RWPE1 (cell line): ENCODE results near the gene IFITM10.

ENCODE experiments used
- CTCF ChIA-PET: fragments of 350-600 bp; sonication (Branson Sonifier 250); formaldehyde crosslinking; extraction: SDS; loops from one replicate; lab custom pipeline; 2021; lab: Yijun Ruan, JAX
- POLR2A ChIA-PET: fragments of 400-600 bp; formaldehyde crosslinking; extraction: SDS; loops from one replicate; lab custom pipeline; 2020; ENCODE audit warnings: antibody characterized with exemption; ENCODE audit not compliant: low non-redundant PET; lab: Yijun Ruan, JAX
- DNase-seq: peaks from one replicate; pipeline ENCODE4 v3.0.0; 2012; ENCODE audit warnings: low spot score
- H3K27ac ChIP-seq: fragments of 450-650 bp; 2 replicates; pipeline ENCODE4 v1.5.1; 2017
- CTCF ChIP-seq: fragments of 450-650 bp; conservative IDR thresholded peaks from 2 replicates; pipeline ENCODE4 v1.5.1; 2017; ENCODE audit warnings: low read depth, mild to moderate bottlenecking

The IFITM10 gene

DNA sequence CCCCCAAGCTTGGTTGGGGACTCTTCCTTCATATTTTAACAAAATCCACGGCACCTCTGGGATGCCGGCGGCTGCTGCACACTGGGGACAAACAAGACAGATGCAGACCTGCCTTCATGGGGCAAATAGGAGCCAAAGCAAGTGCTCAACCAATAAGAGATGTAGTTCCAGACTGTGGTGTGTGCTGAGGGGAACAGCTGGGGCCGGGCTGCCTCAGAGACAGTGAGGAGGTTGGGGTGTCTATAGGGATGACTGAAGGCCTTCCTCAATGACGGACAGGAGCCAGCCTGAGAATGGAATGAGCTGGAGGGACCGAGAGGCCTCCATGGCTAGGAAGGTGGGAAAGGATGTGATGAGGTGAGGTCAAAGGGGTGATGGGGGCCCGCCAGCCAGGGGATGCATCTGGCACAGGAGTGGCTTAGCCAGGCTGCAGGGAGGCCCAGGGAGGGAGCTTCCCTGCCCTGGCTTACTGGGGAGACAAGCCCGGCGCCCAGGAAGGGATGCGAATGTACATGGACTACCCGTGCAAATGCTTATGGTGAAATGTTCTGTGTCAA is 23.7 kb upstream of the IFITM10 start:
- peak overlapping the region; percentile 94 for H3K27ac ChIP-seq
- no peak for TF ChIP-seq CTCF
- ChIA-PET CTCF (interaction anchor here (0.6 kb wide), 1 partner anchor 53 kb away, joined by 3 read pairs; no protein-coding TSS in a partner anchor), POLR2A (no interaction called here)
- no peak for DNase-seq

- DNase-seq = no peak
- H3K27ac ChIP-seq = peak overlapping the region; percentile 94
- CTCF ChIA-PET = interaction anchor here (0.6 to 0.8 kb wide), 4 partner anchors 43 to 759 kb away, joined by 3 to 5 read pairs (median 4); no protein-coding TSS in a partner anchor
- no peak for TF ChIP-seq CTCF
- POLR2A ChIA-PET = no interaction called here
Observed at GRCh38 chr11:1773131-1773993, 23.0 kb upstream of the IFITM10 start.

GRCh38 chr11:1772270-1773130 is 22.1 kb upstream of the IFITM10 start:
- peak overlapping the region; percentile 94 for H3K27ac ChIP-seq
- TF ChIP-seq CTCF = no peak
- CTCF ChIA-PET = interaction anchor here (0.6 to 1.8 kb wide), 4 partner anchors 44 to 759 kb away, joined by 3 to 7 read pairs (median 4); no protein-coding TSS in a partner anchor
- POLR2A ChIA-PET = no interaction called here
- peak; percentile 93 for DNase-seq

DNA sequence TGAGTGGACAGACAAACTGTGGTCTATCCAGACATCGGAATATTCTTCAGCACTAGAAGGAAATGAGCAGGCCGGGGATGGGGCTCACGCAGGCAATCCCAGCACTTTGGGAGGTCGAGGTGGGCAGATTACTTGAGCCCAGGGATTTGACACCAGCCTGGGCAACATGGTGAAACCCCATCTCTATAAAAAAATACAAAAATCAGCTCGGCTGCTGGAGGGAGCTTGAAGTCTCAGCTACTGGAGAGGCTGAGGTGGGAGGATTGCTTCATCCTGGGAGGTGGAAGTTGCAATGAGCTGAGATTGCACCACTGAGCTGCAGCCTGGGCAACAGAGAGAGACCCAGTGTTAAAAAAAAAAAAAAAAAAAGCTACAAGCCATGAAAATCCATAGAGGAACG is 21.3 kb upstream of the IFITM10 start:
- POLR2A ChIA-PET = no interaction called here
- no peak for TF ChIP-seq CTCF
- CTCF ChIA-PET = interaction anchor here (1.8 kb wide), 1 partner anchor 61 kb away, joined by 7 read pairs; no protein-coding TSS in a partner anchor
- no peak for DNase-seq
- H3K27ac ChIP-seq = peak overlapping the region; percentile 94

GRCh38 chr11:1771273-1771672 is 20.9 kb upstream of the IFITM10 start:
- CTCF ChIA-PET = interaction anchor here (1.8 kb wide), 1 partner anchor 61 kb away, joined by 7 read pairs; no protein-coding TSS in a partner anchor
- H3K27ac ChIP-seq = peak overlapping the region; percentile 94
- no peak for TF ChIP-seq CTCF
- POLR2A ChIA-PET = no interaction called here
- DNase-seq = no peak

GRCh38 chr11:1770528-1770927 is 20.1 kb upstream of the IFITM10 start:
- H3K27ac ChIP-seq = peak overlapping the region; percentile 38
- no peak for DNase-seq
- POLR2A ChIA-PET = no interaction called here
- CTCF ChIA-PET = no interaction called here
- TF ChIP-seq CTCF = no peak
